ENCODE data around the gene ACAP3.

DNA sequence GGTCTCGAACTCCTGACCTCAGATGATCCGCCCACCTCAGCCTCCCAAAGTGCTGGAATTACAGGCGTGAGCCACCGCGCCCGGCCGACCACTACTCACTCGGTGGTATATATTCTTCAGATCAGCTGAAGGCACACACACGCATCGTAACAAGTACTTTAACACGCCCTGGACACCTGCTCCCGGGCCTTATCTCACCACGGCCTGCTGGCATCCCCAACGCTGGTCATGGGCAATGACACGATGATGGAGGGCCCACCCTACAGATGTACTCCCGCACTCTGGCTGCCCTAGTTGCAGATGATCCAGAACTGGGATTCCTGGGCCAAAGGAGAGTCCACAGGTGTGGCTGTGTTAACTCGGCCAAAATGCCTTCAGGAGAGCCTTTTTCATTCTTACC, 45.7 kb downstream of the ACAP3 start:
- TF ChIP-seq ELF4 (IDR thresholded peaks at IDR 0.05) = no peak
- TF ChIP-seq FOXM1 (IDR thresholded peaks at IDR 0.05; ENCODE audit: borderline replicate concordance) = no peak
- TF ChIP-seq FOXA1 (IDR thresholded peaks at IDR 0.05) = no peak
- TF ChIP-seq BHLHE40 (IDR thresholded peaks at IDR 0.05; ENCODE audit: borderline replicate concordance) = no peak
- TF ChIP-seq, protein P1, sequence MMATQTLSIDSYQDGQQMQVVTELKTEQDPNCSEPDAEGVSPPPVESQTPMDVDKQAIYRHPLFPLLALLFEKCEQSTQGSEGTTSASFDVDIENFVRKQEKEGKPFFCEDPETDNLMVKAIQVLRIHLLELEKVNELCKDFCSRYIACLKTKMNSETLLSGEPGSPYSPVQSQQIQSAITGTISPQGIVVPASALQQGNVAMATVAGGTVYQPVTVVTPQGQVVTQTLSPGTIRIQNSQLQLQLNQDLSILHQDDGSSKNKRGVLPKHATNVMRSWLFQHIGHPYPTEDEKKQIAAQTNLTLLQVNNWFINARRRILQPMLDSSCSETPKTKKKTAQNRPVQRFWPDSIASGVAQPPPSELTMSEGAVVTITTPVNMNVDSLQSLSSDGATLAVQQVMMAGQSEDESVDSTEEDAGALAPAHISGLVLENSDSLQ (IDR thresholded peaks at IDR 0.05) = no peak
- no peak for TF ChIP-seq L3MBTL2 (conservative IDR thresholded peaks at IDR 0.05)
- no peak for TF ChIP-seq SP1 (IDR thresholded peaks at IDR 0.05)
- no peak for TF ChIP-seq FOXK2 (IDR thresholded peaks at IDR 0.05)
- no peak for TF ChIP-seq SUZ12 (IDR thresholded peaks at IDR 0.05)

All from HEK293T (cell line).